Measurements from ENCODE around the gene FHL2. TPM values are rescaled to one million over a fixed set of nuclear protein-coding genes. Genes with fewer than 3 reads are reported as not detected.

FHL2 gene
- polyA plus RNA-seq, 1 experiment: 546 TPM

DNA sequence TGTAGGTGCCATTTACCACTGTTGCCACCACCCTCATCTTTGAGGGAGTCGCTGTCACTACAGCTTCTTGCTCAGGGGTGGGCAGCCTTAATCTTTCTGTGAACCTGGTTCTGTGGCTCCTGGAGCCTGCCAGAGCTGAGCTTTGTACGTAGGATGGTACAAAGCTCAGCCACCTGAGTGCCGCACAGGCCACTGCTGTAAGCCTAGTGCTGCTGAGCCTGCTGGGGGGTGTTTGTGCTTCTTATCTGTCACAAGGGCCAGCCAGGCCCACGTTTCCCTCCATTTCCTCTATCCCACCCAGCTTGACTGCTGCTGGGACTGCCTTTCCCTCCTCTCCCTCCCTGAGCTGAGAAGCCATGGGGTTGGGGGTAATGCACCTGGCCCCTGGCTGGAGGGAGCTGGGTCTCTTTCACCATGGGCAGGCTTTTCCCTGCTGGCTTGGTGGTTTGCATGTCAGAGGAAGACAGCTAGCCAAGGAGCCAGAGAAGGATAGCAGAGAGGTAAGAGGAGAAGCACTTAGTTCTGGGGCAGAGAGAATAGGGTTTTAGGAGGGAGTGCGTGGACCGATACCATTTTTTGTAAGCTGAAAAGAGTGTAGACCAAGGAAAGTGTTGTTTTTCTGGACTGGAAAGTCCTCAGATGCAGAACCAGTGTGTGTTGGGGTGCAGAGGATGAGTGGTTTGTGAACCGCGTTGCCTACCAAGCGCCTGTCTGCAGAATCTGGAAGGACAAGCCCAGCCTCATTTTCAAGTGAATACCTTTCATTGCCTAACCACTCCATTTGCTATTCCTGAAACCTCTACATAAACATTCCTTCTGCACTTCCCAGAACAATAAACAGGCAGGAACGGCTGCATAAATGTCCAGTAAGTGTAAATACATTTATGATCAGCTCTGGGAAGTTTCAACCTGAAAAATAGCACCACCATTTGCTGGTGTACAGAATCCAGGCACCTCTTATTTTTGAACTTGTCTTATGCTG is 45.1 kb upstream of the FHL2 start:
- H3K4me3 ChIP-seq (ENCODE audit: low read depth, low read length): no peak overlapping the region
- ChIA-PET CTCF (interaction anchor here (0.8 kb wide), 1 partner anchor 10 kb away, joined by 3 read pairs; no protein-coding TSS in a partner anchor), POLR2A (no interaction called here)
- DNase-seq (ENCODE audit: low read depth): no peak
- TF ChIP-seq, protein P1, sequence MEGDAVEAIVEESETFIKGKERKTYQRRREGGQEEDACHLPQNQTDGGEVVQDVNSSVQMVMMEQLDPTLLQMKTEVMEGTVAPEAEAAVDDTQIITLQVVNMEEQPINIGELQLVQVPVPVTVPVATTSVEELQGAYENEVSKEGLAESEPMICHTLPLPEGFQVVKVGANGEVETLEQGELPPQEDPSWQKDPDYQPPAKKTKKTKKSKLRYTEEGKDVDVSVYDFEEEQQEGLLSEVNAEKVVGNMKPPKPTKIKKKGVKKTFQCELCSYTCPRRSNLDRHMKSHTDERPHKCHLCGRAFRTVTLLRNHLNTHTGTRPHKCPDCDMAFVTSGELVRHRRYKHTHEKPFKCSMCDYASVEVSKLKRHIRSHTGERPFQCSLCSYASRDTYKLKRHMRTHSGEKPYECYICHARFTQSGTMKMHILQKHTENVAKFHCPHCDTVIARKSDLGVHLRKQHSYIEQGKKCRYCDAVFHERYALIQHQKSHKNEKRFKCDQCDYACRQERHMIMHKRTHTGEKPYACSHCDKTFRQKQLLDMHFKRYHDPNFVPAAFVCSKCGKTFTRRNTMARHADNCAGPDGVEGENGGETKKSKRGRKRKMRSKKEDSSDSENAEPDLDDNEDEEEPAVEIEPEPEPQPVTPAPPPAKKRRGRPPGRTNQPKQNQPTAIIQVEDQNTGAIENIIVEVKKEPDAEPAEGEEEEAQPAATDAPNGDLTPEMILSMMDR (IDR thresholded peaks at IDR 0.05; ENCODE audit: insufficient read depth, low read depth, low read length): no peak
- H3K27me3 ChIP-seq (ENCODE audit: control insufficient read depth, insufficient read depth, low read length): peaks cover 4% of the 10 kb centered on the region
- H3K36me3 ChIP-seq (ENCODE audit: control insufficient read depth, insufficient read depth, low read length): no peaks in the 10 kb centered on the region

DNA sequence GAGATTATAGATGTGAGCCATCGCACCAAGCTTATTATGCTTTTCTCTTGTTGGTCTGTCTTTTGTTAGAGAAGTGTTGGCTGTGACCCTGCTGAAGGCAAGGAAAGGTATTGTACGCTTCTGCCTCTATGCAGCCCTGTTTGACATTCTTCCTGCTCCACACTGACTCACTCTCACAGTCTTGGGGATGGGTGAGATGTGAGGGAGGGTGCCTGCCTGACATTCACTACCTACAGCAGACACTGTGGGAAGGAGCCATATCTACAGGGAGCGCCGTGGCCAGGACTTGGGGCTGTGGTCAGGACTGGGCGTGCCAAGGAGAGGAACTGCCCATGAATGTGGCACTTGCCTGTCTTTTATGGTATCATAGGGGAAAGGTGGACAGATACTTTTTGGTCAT is 43.9 kb upstream of the FHL2 start:
- CTCF ChIA-PET: no interaction called here
- POLR2A ChIA-PET: no interaction called here
- no peak for DNase-seq (ENCODE audit: low read depth)
- Histone ChIP-seq H3K4me3 (ENCODE audit: low read depth, low read length) (no peak overlapping the region), H3K27me3 (ENCODE audit: control insufficient read depth, insufficient read depth, low read length) (peaks cover 2% of the 10 kb centered on the region), H3K36me3 (ENCODE audit: control insufficient read depth, insufficient read depth, low read length) (no peaks in the 10 kb centered on the region)
- TF ChIP-seq, protein P1 (IDR thresholded peaks at IDR 0.05; ENCODE audit: insufficient read depth, low read depth, low read length): no peak

DNA sequence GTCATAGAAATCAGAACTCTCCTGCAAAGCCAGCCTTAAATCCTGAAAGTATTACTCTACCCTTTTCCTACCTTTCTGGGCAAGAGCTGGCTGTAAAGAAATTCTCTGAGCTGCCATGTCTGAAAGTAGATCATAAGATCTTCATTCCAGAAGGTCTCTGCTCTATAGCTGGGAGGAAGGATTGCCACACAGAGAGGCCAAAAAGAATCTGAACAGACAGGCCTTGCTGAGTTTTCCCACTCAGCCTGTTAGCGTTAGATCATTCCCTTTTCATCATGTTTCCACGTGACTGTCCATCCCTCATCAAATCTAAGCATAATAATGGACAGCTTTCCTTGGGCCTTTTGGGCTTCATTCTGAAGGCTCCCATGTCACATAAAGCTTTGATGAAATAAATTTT is 43.2 kb upstream of the FHL2 start:
- H3K4me3 ChIP-seq (ENCODE audit: low read depth, low read length): no peak overlapping the region
- TF ChIP-seq, protein P1 (IDR thresholded peaks at IDR 0.05; ENCODE audit: insufficient read depth, low read depth, low read length): no peak
- CTCF ChIA-PET: no interaction called here
- H3K36me3 ChIP-seq (ENCODE audit: control insufficient read depth, insufficient read depth, low read length): no peaks in the 10 kb centered on the region
- H3K27me3 ChIP-seq (ENCODE audit: control insufficient read depth, insufficient read depth, low read length): peaks cover 1% of the 10 kb centered on the region; the same call in 1 of the 2 replicates
- DNase-seq (ENCODE audit: low read depth): no peak
- POLR2A ChIA-PET: no interaction called here

DNA sequence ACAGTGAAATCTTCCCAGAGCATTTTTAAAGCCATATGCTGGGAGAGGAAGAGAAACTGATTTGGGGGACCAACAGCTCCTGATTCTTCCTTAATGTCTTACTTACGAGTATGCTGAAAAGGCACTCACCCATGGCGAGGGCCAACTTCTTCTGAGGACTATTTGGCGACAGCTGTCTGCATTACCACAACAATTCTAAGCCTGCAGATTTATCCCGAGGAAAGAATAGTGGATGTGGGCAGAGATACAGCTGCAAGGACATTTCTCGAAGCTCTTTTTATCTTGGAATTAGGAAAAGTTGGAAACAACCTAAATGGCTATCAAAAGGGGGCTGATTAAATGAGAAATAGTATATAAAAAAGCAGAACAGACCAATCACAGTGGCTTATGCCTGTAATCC is 40.3 kb upstream of the FHL2 start:
- CTCF ChIA-PET: interaction anchor here (1.2 kb wide), 1 partner anchor 16 kb away, joined by 3 read pairs; no protein-coding TSS in a partner anchor
- POLR2A ChIA-PET: no interaction called here
- H3K4me3 ChIP-seq (ENCODE audit: low read depth, low read length): no peak overlapping the region
- TF ChIP-seq, protein P1 (IDR thresholded peaks at IDR 0.05; ENCODE audit: insufficient read depth, low read depth, low read length): no peak
- H3K36me3 ChIP-seq (ENCODE audit: control insufficient read depth, insufficient read depth, low read length): no peaks in the 10 kb centered on the region
- DNase-seq (ENCODE audit: low read depth): no peak
- no peaks in the 10 kb centered on the region for H3K27me3 ChIP-seq (ENCODE audit: control insufficient read depth, insufficient read depth, low read length)

- Histone ChIP-seq H3K27me3 (ENCODE audit: control insufficient read depth, insufficient read depth, low read length) (peaks cover 3% of the 10 kb centered on the region; the same call in 1 of the 2 replicates), H3K4me3 (ENCODE audit: low read depth, low read length) (no peak overlapping the region)
Observed at GRCh38 chr2:105438104-105438929, 39.5 kb upstream of the FHL2 start.

More at GRCh38 chr2:105438104-105438929, 39.5 kb upstream of the FHL2 start:
- DNase-seq (ENCODE audit: low read depth): no peak
- ChIA-PET POLR2A (no interaction called here), CTCF (interaction anchor here (1.1 to 1.6 kb wide), 3 partner anchors 15 to 40 kb away, joined by 3 to 5 read pairs (median 3); partner anchors contain the start of gene FHL2)
- TF ChIP-seq, protein P1 (IDR thresholded peaks at IDR 0.05; ENCODE audit: insufficient read depth, low read depth, low read length): no peak
- H3K36me3 ChIP-seq (ENCODE audit: control insufficient read depth, insufficient read depth, low read length): no peaks in the 10 kb centered on the region
